Transverse colon (tissue), 4 donors: Measurements from ENCODE around the gene DQX1. TPM values are rescaled to one million over a fixed set of nuclear protein-coding genes. Genes with fewer than 3 reads are reported as not detected.

Experiments
- DNase-seq: peaks from one replicate; pipeline ENCODE4 v3.0.0-alpha.2; 2019
- H3K27ac ChIP-seq, 4 donors: fragments of 200-600 bp; sonication (generic); 2 replicates each; pipeline ENCODE4 v1.5.1; 2016 to 2018; ENCODE audit warnings: inconsistent platforms in 4 of 4
- H3K27me3 ChIP-seq: fragments of 200-600 bp; sonication (generic); 2 replicates; pipeline ENCODE4 v1.5.1; 2017; ENCODE audit warnings: inconsistent platforms
- H3K36me3 ChIP-seq, 4 donors: fragments of 200-600 bp; sonication (generic); 2 replicates each; pipeline ENCODE4 v1.5.1; 2017 to 2019; ENCODE audit warnings: inconsistent platforms in 4 of 4
- H3K4me1 ChIP-seq, 4 donors: fragments of 200-600 bp; sonication (generic); 2 replicates each; pipeline ENCODE4 v1.5.1; 2017 to 2020; ENCODE audit warnings: inconsistent platforms in 4 of 4
- H3K4me3 ChIP-seq, 4 donors: fragments of 200-600 bp; sonication (generic); 1 replicate in 1 of 4; 2 replicates in 3 of 4; pipeline versions ENCODE4 v1.5.1 to v1.6.1; 2017 to 2019; ENCODE audit warnings: inconsistent platforms in 4 of 4
- H3K9me3 ChIP-seq, 2 donors: fragments of 200-600 bp; sonication (generic); 2 replicates each; pipeline ENCODE4 v1.5.1; 2017 to 2019; ENCODE audit warnings: inconsistent platforms in 2 of 2
- EP300 ChIP-seq: sonication (generic); formaldehyde crosslinking; IDR thresholded peaks from one replicate; pipeline ENCODE4 v1.6.1; 2017; ENCODE audit warnings: antibody characterized with exemption, low read depth
- POLR2A ChIP-seq: fragments of 450-650 bp; IDR thresholded peaks from one replicate; pipeline ENCODE4 v1.6.1; 2016; ENCODE audit warnings: antibody characterized with exemption, mild to moderate bottlenecking, moderate library complexity
- POLR2AphosphoS5 ChIP-seq, 3 donors: sonication (generic); formaldehyde crosslinking; IDR thresholded peaks; one replicate each; pipeline ENCODE4 v1.6.1; 2016; ENCODE audit warnings: antibody characterized with exemption in 3 of 3
- WGBS, 2 donors: methylation state at CpG; one replicate each; pipeline ENCODE4 v1.1.5; 2018; ENCODE audit warnings: low coverage in 1 of 2; 5-methylcytosine and 5-hydroxymethylcytosine counted together
- in situ Hi-C, 4 donors: fragments of 200-750 bp; cut with MboI; loops; one replicate each; pipeline versions ENCODE4 v1.15.0 to v1.15.1; 2017; ENCODE audit warnings: low sequenced_read_pairs in 3 of 4, low pct_ligation_motif_present in 1 of 4, low pct_unique_long_range_greater_than_20kb in 1 of 4
- intact Hi-C: fragments of 100-400 bp; cut with DNase I; formaldehyde crosslinking; loops from one replicate; pipeline ENCODE4 v1.15.1; 2023; ENCODE audit warnings: low total_unique reads
- total RNA-seq, 4 donors: library from RNA; depleted of rRNA; stranded (reverse); fragments of >200 nt; gene quantifications; one replicate each; pipeline ENCODE4 v1.1.0, GENCODE V29; 2016
- TF ChIP-seq, protein P1 (sequence below), 5 experiments: fragments of 200-600 bp in 3 of 5; fragments of 450-650 bp in 2 of 5; sonication (generic) in 3 of 5; IDR thresholded peaks; 1 replicate in 2 of 5; 2 replicates in 3 of 5; pipeline ENCODE4 v1.5.1; 2016 to 2017; ENCODE audit warnings: antibody characterized with exemption in 5 of 5, inconsistent platforms in 3 of 5, mild to moderate bottlenecking in 2 of 5, moderate library complexity in 1 of 5

Gene DQX1, protein sequence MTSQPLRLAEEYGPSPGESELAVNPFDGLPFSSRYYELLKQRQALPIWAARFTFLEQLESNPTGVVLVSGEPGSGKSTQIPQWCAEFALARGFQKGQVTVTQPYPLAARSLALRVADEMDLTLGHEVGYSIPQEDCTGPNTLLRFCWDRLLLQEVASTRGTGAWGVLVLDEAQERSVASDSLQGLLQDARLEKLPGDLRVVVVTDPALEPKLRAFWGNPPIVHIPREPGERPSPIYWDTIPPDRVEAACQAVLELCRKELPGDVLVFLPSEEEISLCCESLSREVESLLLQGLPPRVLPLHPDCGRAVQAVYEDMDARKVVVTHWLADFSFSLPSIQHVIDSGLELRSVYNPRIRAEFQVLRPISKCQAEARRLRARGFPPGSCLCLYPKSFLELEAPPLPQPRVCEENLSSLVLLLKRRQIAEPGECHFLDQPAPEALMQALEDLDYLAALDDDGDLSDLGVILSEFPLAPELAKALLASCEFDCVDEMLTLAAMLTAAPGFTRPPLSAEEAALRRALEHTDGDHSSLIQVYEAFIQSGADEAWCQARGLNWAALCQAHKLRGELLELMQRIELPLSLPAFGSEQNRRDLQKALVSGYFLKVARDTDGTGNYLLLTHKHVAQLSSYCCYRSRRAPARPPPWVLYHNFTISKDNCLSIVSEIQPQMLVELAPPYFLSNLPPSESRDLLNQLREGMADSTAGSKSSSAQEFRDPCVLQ
- total RNA-seq: 100 to 1,000 TPM in 1 of 4 donors, 10 to 100 TPM in 3; 32.4 to 194 (median 53.1) TPM

DNA sequence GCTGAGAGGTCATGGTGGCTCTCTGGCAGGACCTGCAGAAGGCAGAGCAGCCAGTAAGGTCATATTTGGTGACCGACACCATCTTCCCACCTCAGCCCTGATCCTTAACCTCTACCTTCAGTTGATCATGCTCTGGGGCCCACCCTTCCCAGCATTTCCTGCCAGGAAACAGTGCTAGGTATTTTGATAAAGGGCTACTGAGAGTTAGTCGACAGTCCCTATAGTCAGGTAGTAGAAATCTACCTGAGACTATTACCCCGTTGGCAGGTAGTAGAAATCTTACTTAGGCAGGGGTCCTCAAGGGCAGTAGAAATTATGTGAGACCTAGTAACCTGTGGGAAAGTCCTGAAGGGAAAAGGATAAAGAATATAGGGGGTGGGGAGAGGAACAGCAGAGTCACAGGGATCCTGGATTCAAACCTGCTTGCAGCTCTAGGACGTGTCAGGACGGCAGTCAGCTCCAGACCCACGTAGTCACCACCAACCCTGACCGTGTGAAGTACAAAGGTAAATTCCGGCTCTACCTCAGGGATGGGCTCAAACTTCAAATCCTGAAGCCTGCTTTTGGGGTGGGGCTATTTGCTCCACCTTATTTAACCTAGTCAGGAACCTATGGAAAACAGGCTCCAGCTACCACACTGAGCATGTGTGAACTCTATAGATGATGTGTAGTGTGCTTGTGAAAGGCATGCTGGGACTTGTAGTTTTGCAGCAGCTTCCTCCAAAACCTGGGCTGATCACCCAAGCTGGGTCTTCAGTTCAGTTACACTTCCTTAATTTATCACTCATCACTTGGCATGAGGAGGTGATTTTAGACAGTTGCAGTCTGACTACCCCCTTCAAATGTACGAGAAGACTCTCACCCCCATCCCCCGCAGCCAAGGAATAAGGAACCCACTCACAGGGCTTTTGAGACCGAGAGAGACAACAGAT, at the start of gene DQX1:
TSS of gene DQX1 (minus strand) at position 515 of the 932 bp plus-strand sequence. CDS start at position 13, 502 bp downstream.
- 63 to 76% methylated on average over 2 to 11 of the region's 11 CpGs for WGBS, 2 donors
- Histone ChIP-seq H3K9me3 (no peaks in the 10 kb centered on the region), H3K27me3 (peaks cover 2% of the 10 kb centered on the region), H3K36me3 (peaks cover 0 to 19% (median 8%) of the 10 kb centered on the region in 4 donors), H3K27ac (peak within 1 kb of the TSS in 3 of 4 donors; percentile 31 to 66 (median 60)), H3K4me1 (peaks cover 10 to 16% (median 15%) of the 10 kb centered on the region in 4 donors), H3K4me3 (peak within 1 kb of the TSS in 3 of 4 donors; percentile 3 to 32 (median 6))
- peak; percentile 71 for DNase-seq
- in situ Hi-C loops: no loop called here
- TF ChIP-seq POLR2AphosphoS5 (IDR thresholded peaks at IDR 0.05) (peak; percentile 28 to 86 (median 82)), EP300 (no peak), POLR2A (peak; percentile 80)
- TF ChIP-seq, protein P1, sequence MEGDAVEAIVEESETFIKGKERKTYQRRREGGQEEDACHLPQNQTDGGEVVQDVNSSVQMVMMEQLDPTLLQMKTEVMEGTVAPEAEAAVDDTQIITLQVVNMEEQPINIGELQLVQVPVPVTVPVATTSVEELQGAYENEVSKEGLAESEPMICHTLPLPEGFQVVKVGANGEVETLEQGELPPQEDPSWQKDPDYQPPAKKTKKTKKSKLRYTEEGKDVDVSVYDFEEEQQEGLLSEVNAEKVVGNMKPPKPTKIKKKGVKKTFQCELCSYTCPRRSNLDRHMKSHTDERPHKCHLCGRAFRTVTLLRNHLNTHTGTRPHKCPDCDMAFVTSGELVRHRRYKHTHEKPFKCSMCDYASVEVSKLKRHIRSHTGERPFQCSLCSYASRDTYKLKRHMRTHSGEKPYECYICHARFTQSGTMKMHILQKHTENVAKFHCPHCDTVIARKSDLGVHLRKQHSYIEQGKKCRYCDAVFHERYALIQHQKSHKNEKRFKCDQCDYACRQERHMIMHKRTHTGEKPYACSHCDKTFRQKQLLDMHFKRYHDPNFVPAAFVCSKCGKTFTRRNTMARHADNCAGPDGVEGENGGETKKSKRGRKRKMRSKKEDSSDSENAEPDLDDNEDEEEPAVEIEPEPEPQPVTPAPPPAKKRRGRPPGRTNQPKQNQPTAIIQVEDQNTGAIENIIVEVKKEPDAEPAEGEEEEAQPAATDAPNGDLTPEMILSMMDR (IDR thresholded peaks at IDR 0.05): no peak
- intact Hi-C loops: no loop called here

DNA sequence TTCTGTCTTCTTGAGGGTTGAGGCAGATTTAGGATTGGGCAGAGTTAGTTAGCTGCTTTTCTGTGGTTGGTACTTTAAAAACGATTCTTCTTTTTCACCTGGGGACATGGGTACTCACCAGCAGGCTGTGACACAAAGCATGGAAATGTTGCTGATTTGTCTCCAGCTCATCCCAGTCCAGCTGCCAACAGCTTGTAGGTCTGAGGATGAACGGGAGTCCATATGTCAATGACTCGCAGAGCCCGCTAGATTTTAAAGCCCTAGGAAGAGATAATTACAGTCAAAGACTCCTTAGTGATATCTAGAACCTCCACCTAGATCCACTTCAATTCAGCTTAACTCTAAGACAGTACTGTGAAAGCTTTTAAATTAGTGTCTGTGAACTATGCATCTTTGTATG, 49.3 kb upstream of the DQX1 start:
- no peak for TF ChIP-seq POLR2A
- no peak for TF ChIP-seq POLR2AphosphoS5 (IDR thresholded peaks at IDR 0.05)
- TF ChIP-seq, protein P1 (IDR thresholded peaks at IDR 0.05): no peak
- no peak for TF ChIP-seq EP300
- intact Hi-C loops (no loop called here), in situ Hi-C loops (loop anchor here in 3 of 4 donors (5.0 to 25.0 kb wide), 2 partner anchors 73 to 88 kb away; partner anchors contain the start of genes CCDC142 (in 2 of the 3), LBX2 (in 2 of the 3) and TTC31 (in 2 of the 3))
- Histone ChIP-seq H3K4me1 (peaks cover 0 to 5% (median 0%) of the 10 kb centered on the region in 4 donors), H3K27ac (no peak overlapping the region), H3K36me3 (no peaks in the 10 kb centered on the region), H3K9me3 (no peaks in the 10 kb centered on the region), H3K4me3 (no peak overlapping the region), H3K27me3 (no peaks in the 10 kb centered on the region)
- 78 to 90% methylated on average over 4 of the region's 4 CpGs for WGBS, 2 donors
- no peak for DNase-seq

DNA sequence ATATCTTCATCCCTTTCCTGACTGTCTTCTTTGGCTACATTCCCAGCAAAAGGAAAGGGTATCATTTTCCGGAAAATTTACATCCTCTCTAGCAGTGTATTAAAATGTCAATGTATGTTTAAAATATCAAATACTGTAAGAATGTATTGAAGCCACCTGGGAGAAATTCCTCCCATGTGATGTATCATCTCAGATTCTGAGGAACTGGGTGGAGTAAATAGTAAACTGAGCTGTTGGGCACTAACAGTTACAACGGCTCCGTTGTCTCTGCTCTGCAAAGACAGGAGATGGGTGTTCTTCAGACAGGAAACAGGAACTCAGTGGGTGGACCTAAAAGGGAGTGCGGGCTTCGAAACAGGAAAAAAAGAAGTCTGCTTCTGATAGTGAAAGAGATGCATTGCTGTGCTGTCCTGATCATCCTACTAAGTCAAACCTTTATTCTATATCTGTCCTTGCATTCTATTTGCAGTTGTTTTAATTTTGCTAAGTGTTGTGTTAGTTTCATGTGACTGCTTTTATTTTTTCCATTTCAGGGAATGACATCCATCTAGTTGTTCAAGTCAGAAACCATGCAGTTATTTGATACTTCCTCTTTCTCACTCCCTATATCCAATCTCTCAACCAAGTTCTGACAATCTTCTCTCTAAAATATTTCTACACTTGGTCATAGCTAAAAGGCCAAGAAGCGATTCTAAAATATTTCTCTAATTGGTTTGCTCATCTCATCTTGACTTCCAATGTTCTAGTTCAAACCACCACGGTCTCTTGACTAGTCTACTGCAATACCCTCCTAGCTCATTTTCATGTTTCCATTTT, 47.9 kb upstream of the DQX1 start:
- Histone ChIP-seq H3K27me3 (no peaks in the 10 kb centered on the region), H3K9me3 (no peaks in the 10 kb centered on the region), H3K36me3 (no peaks in the 10 kb centered on the region), H3K4me3 (no peak overlapping the region), H3K4me1 (peaks cover 0 to 5% (median 0%) of the 10 kb centered on the region in 4 donors), H3K27ac (peak overlapping the region in 1 of 4 donors; percentile 1)
- no peak for TF ChIP-seq POLR2AphosphoS5 (IDR thresholded peaks at IDR 0.05)
- TF ChIP-seq, protein P1 (IDR thresholded peaks at IDR 0.05): no peak
- intact Hi-C loops: no loop called here
- DNase-seq: no peak
- in situ Hi-C loops: no loop called here
- WGBS, 2 donors: 59 to 69% methylated on average over 3 to 7 of the region's 7 CpGs
